ENCODE data around the gene CAMK2D.

DNA sequence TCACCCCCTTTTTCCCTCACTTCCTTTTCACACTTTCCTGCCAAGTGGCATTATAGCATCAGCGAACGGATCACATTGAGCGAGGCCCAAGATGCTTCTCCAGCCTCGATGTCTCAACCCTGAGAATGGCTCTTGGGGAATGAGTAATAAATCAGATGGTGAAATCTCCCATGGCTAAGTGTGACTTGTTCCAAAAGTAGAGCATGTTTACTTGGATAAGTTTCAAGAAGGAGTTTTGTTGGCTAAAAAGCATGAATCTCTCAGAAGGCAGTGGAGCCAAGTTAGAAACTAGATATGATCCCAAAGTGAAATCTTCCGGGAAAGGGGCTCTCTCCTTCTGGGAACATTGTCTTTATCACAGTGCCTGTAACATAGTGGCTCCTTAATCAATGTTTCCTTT, 316.3 kb downstream of the CAMK2D start:
- TF ChIP-seq, protein P1, sequence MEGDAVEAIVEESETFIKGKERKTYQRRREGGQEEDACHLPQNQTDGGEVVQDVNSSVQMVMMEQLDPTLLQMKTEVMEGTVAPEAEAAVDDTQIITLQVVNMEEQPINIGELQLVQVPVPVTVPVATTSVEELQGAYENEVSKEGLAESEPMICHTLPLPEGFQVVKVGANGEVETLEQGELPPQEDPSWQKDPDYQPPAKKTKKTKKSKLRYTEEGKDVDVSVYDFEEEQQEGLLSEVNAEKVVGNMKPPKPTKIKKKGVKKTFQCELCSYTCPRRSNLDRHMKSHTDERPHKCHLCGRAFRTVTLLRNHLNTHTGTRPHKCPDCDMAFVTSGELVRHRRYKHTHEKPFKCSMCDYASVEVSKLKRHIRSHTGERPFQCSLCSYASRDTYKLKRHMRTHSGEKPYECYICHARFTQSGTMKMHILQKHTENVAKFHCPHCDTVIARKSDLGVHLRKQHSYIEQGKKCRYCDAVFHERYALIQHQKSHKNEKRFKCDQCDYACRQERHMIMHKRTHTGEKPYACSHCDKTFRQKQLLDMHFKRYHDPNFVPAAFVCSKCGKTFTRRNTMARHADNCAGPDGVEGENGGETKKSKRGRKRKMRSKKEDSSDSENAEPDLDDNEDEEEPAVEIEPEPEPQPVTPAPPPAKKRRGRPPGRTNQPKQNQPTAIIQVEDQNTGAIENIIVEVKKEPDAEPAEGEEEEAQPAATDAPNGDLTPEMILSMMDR (IDR thresholded peaks at IDR 0.05; ENCODE audit: low read length): no peak
- TF ChIP-seq EZH2 (optimal IDR thresholded peaks at IDR 0.05; ENCODE audit: low read depth, low read length): no peak
